ENCODE results near the gene ATP5IF1. TPM values are rescaled to one million over a fixed set of nuclear protein-coding genes. Genes with fewer than 3 reads are reported as not detected.
A peak's percentile ranks its signal among the peaks of the same experiment; 100 is the strongest.

The ATP5IF1 gene
- total and polyA plus RNA-seq, 2 of the 4 experiments (the other 2 are of a cell fraction) = 33.7 to 105 TPM

DNA sequence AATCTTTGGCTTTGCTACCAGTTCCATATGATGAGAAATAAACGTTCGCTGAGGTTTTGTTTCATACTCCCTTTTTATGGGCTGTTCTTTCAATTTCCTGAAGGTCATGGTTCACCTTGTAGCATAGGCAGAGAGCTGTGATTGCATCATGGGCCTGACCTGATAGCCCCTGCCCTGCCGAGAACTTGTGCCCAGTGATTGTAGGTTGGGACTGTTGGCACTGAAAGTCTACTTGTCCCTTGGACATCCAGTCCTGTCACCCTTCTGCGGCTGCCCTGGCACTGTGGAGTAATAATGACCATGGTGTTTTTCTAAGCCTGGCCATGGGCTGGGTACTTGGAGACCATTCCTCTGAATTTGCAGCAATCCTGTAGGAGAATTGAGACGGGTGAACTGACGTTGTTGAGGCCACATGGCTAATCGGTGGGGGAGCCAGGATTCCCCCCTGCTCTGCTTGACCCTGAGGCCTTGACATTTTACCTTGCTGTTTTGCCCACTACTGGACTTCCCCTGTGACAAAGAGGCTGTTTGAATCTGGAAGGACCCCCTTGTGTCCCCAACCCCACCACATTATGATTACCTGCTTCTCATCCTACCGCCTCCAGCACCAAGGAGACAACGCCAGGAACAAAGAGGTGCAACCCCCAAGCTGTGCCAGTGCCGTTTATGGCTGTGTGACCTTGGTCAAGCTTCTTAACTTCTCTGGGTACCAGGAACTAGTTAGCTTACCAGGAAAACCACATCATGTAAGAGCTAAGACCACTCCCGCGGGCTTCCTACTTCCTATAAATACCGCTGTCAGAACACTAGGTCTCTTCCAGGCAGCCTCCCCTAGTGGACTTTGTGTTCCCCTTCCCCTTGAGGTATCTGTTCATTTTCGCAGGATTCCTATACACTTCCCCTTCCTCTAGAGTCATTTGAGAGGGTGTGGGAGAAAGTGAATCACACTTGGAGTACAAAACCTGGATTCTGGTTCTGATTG lies 46.8 kb downstream of the ATP5IF1 start:
- POLR2A ChIA-PET (ENCODE audit: unreplicated experiment) = no interaction called here
- intact Hi-C loops (cut with micrococcal nuclease) = no loop called here
- BruUV-seq (replicated peaks) = no TSS peak

More for the DNA sequence above, 46.8 kb downstream of the ATP5IF1 start:
- CTCF ChIA-PET = no interaction called here
- dilution Hi-C loops (cut with HindIII; ENCODE audit: low sequenced_read_pairs, unreplicated experiment) (no loop called here), in situ Hi-C loops (cut with MboI; ENCODE audit: low sequenced_read_pairs) (no loop called here)
- Histone ChIP-seq H4K20me1 (ENCODE audit: insufficient read depth, low read length) (peaks cover 34% of the 10 kb centered on the region), H2BK120ac (ENCODE audit: low read depth, low read length) (no peak overlapping the region), H4K8ac (ENCODE audit: low read depth in 2 of 2, low read length in 2 of 2) (no peak overlapping the region), H2AFZ (replicated peaks; ENCODE audit: low read length, poor library complexity) (no peak overlapping the region), H2BK20ac (ENCODE audit: low read depth, low read length) (no peak overlapping the region), H3K4me1 (ENCODE audit: control insufficient read depth, insufficient read depth, low read length) (no peaks in the 10 kb centered on the region), H3K9me3 (ENCODE audit: control insufficient read depth, insufficient read depth, low read length) (no peaks in the 10 kb centered on the region), H2BK5ac (ENCODE audit: low read depth, low read length, poor library complexity, severe bottlenecking) (no peak overlapping the region), H3K27me3 (ENCODE audit: control insufficient read depth, insufficient read depth, low read length) (no peaks in the 10 kb centered on the region), H3K18ac (ENCODE audit: low read depth, low read length) (no peak overlapping the region), H3K14ac (replicated peaks; ENCODE audit: low read depth, low read length) (no peak overlapping the region), H2BK15ac (ENCODE audit: low read depth, low read length) (no peak overlapping the region), H3K9ac (ENCODE audit: low read depth, low read length) (no peak overlapping the region), H3K27ac (ENCODE audit: insufficient read depth, low read length) (no peak overlapping the region), H3K56ac (ENCODE audit: extremely low read depth, insufficient read depth, low read length) (no peak overlapping the region), H3K4me2 (ENCODE audit: low read depth, low read length) (no peak overlapping the region), H3K4me3 (ENCODE audit: insufficient read depth, low read depth, low read length) (no peak overlapping the region), H4K5ac (ENCODE audit: low read depth, low read length) (no peak overlapping the region), H2AK9ac (replicated peaks; ENCODE audit: low read depth, low read length, poor library complexity) (no peak overlapping the region), H3K4ac (ENCODE audit: low read depth, low read length) (no peak overlapping the region), H3K79me1 (ENCODE audit: low read depth in 1 of 2, low read length in 2 of 2) (peaks cover 11 to 45% of the 10 kb centered on the region in 2 experiments), H2AK5ac (ENCODE audit: low read depth, low read length) (no peak overlapping the region), H3K23ac (ENCODE audit: low read depth, low read length) (no peak overlapping the region), H3K36me3 (ENCODE audit: control insufficient read depth, insufficient read depth, low read length) (peaks cover 50% of the 10 kb centered on the region), H3K9me1 (ENCODE audit: insufficient read depth, low read length) (peaks cover 15% of the 10 kb centered on the region), H4K91ac (ENCODE audit: insufficient read depth, low read depth, low read length) (no peak overlapping the region)
- ATAC-seq (ENCODE audit: low read depth) = no peak
- TF ChIP-seq MXI1 (IDR thresholded peaks at IDR 0.05; ENCODE audit: borderline replicate concordance, low read depth, low read length) = no peak
- 0 out of 2 replicates have a peak, but pooled peaks have one; percentile 31 for TF ChIP-seq CEBPB (IDR thresholded peaks at IDR 0.05; ENCODE audit: low read depth, low read length)
- 89% methylated on average over 6 of the region's 14 CpGs; no CpG with 5 or more reads in 1 of the 2 experiments for WGBS, 2 experiments (ENCODE audit: extremely low coverage in 2 of 2, insufficient read length in 1 of 2)
- DNase-seq = no peak

All from IMR-90 (cell line).